HG02970 (cell line): ENCODE data around the gene AP1S1.
"Not testable (repeated sequence)": the region's sequence is repeated elsewhere in the genome, so short reads cannot be mapped to it uniquely, and the experiment has no call there.

ENCODE experiments used
- ATAC-seq: cut with Tn5 transposase; IDR thresholded peaks from one replicate; pipeline ENCODE4 v1.9.1; 2021; ENCODE audit warnings: mild to moderate bottlenecking, moderate library complexity, moderate number of reproducible peaks; ENCODE audit not compliant: unreplicated experiment, low FRiP score

Gene AP1S1

DNA sequence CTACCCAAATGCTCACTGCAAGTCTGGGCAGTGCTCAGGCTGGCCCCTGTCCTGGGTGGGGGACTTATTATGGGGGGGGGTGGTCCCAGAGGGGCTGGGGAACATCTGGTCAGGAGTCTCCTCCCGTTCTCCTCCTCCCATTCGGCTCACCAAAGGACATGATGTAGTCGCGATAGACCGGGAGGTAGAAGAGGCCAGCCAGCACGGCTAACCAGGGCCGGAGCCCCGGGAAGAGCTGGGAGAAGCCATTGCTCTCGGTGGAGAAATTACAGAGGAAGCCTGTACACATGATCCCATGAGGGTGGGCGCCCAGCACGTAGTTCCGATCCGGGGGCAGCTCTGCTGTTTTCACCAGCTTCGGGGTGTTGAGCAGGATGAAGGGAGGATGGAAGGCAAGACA lies 44.2 kb downstream of the AP1S1 start:
- no peak for ATAC-seq

- ATAC-seq: not testable (repeated sequence)
Measured at GRCh38 chr7:101199522-101199921, 45.2 kb downstream of the AP1S1 start.

- ATAC-seq: no peak
Measured at GRCh38 chr7:101200504-101200861, 46.2 kb downstream of the AP1S1 start.

DNA sequence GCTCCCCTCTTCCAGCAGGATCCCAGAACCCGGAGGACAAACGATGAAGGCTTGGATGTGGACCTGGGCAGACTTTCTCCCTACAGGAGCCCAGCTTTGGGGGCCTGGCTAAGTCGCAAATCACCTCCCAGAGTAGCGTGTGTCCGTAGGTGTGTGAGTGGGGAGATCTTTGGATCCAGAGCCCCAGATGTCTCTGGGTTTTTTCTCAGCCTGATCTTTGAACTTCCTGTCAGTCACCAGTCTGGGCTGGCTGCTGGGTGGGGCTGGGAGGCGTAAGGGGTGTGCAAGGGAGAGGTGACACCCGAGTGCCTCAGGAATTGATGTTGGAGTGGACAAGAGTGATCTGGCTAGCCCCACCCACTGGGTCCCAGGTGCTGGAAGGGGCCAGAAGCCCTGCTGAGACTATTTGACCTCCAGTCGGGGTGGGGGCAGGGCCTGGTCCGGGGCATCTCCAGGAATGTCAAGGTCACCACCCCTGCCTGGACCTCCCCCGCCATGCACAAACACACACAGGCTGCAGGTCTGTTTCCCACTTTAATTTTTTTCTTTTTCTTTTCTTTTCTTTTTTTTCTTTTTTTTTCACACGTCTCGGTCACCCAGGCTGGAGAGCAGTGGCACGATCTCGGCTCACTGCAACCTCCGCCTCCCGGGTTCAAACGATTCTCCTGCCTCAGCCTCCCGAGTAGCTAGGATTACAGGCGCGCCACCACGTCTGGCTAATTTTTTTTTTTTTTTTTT lies 46.8 kb downstream of the AP1S1 start, which contains the start of gene MOGAT3:
Gene MOGAT3, minus strand, starts transcription at position 175 of the 738 bp plus-strand sequence. CDS start 182 bp downstream, outside the sequence.
- no peak for ATAC-seq

DNA sequence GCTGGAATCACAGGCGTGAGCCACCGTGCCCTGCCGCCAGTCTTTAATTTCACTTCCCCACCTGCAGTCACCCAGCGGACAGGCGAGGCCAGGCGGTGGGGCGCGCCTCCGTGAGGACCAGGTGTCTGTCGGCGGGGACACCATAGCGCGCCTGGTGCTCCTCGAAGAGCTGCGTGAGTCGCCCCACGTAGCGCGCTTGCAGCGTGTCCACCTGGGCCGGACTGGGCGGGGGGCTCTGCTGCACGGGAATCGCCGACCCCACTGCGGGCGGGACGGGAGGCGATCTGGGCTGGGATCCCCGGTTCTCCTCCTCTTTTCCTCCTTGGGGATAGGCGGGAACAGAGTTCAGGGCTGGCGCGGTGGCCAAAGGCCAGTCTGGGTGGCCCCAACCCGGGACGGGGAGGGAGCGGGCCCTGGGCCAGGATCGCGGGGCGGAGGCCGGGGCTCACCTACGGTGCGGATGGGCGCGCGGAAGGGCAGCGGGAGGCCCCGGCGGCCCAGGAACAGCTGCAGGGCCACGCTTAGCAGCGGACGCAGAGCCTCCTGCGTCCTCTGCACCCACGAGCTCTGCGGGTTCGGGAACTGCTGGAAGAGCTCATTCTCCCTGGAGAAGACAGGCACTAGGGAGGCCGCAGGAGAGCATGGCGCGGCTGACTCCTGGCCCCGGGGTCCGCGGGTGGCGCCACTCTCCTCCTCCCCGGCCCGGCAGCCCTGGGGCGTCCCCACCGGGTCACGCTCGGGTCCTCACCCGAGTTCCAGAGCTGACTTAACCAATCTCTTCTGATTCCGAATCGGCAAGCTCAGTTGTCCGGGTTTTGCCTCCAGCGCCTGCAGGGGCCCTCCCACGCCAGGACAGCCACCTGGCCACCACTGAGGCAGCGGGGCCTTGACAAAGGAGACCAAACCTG lies 47.7 kb downstream of the AP1S1 start:
- no peak for ATAC-seq

- no peak for ATAC-seq
Measured at GRCh38 chr7:101202603-101202918, 48.3 kb downstream of the AP1S1 start.

DNA sequence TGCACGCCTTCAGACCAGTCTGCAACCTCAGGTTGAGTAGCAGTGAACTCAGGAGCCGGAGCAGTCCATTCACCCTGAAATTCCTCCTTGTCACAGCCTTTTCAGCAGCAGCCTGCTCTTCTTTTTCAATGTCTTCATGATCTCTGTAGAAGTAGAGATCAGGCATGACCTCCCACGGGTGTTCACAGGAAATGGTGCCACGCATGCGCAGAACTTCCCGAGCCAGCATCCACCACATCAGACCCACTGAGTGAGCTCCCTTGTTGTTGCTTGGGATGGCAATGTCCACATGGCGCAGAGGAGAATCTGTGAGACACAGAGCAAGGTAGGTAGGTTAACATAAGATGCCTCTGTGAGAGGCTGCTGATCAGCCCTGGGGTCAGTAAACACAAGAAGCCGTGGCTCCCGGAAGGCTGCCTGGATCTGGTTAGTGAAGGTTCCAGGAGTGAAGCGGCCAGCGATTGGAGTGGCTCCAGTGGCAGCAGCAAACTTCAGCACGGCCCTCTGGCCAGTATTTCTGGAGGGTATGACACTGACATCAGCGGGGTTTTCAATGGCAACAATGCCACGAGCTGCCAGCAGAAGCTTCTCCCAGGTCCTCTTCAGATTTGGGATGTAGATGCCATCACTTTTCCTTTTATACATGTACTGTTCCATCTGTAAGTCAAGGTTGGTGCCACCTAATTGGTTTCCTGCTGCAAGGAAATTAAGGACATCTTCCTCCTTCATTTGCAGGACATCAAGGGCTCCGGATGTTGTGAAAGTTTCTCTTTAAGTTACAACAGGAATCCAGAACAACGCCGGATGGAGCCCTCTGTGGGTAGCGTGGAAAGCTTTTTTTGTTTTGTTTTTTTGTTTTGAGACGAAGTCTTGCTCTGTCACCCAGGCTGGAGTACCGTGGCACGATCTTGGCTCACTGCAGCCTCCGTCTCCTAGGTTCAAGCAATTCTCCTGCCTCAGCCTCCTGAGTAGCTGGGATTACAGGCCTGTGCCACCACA lies 49.8 kb downstream of the AP1S1 start:
- not testable (repeated sequence) for ATAC-seq

DNA sequence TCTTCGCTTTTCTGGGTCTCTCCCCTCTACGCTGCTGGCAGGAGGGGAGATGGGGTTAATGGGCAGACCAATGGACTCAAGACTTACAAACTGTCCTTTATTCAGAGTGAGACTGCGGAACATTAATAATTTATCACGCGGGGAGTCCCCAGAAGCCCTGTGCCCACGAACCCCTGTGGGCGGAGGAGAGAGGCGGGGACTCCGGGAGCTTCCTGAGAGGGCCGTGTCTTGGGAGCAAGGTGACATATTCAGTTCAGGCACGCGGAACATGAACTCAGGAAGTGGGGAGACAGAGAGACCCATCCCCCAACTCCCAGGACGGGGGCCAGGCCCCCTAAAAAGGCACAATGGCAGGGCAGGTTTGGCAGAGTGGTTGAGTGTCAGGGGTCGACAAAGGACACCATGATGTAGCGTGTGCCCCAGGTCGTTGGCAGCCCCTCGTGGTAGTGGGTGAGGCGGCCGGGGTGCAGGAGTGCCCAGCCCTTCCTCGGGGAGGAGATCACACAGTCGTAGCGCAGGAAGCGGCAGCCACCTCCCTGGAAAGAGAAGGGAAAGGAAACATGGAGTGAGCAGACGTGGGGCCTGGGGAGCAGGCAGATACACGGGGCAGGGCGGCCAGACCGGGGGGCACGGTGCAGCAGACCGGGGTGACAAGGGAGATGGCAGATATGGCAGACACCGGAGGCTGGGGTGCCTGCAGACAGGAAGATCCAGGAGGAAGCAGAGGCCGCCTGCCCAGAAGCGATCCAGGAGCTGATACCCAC lies 51.8 kb downstream of the AP1S1 start:
- no peak for ATAC-seq

GRCh38 chr7:101206665-101207042 lies 52.4 kb downstream of the AP1S1 start:
- ATAC-seq: no peak

GRCh38 chr7:101207459-101207858 lies 53.2 kb downstream of the AP1S1 start:
- ATAC-seq: no peak

DNA sequence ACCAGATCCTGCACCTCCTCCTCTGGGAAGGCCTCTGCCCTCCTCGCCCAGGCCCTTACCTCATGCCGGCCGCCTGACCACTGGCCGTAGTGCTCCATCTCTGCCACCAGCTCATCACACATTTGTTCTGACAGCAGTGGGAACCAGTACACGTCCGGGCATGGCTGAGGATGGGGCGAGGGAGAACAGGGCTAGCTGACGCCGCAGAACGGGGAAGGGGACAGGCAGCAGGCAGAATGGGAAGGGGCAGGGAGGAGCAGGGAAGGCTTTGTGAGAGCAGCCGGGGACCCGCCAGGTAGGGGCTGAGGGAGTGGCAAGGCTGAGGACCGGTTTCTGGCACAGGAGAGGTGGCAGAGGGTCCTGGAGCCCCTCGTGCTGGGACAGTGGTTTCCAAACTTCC lies 54.5 kb downstream of the AP1S1 start:
- no peak for ATAC-seq

- ATAC-seq: no peak
Measured at GRCh38 chr7:101210143-101210542, 55.9 kb downstream of the AP1S1 start.
